ENCODE results near the gene MAP3K1.
"Not testable (repeated sequence)": the region's sequence is repeated elsewhere in the genome, so short reads cannot be mapped to it uniquely, and the experiment has no call there.

MAP3K1 gene

GRCh38 chr5:56815658-56816545 lies 553 bp downstream of the MAP3K1 start:
- DNase-seq (ENCODE audit: low read depth in 3 of 3, low spot score in 1 of 3) = peak in 1 of 3 donors; percentile 34

DNA sequence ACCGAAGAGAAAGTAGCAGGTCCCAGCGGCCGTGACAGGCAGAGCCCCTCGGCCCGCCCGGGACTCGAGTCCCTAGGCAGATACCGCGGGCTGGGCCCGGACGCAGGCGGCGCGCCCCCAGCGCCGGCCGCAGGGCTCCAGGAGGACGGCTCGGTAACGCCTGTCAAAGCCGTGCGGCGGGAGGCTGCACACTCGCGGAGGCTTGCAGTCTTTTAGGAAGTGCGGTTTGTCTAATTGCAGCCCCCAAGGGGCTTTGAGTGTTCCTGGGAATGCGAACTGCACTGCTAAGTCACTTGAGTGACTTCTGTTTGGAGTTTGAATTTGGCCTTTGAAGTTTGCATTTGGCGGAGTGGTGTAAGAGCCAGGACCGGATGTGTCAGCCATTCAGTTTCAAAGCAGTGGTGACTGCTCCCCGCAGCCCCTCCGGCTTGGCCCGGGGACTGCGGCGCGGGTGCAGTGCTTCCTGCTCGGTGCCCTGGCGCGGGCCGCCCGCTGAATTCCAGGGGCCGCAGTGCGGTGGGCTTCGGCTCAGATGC lies 1.3 kb downstream of the MAP3K1 start:
- DNase-seq (ENCODE audit: low read depth in 3 of 3, low spot score in 1 of 3) = peak in 1 of 3 donors; percentile 29

DNA sequence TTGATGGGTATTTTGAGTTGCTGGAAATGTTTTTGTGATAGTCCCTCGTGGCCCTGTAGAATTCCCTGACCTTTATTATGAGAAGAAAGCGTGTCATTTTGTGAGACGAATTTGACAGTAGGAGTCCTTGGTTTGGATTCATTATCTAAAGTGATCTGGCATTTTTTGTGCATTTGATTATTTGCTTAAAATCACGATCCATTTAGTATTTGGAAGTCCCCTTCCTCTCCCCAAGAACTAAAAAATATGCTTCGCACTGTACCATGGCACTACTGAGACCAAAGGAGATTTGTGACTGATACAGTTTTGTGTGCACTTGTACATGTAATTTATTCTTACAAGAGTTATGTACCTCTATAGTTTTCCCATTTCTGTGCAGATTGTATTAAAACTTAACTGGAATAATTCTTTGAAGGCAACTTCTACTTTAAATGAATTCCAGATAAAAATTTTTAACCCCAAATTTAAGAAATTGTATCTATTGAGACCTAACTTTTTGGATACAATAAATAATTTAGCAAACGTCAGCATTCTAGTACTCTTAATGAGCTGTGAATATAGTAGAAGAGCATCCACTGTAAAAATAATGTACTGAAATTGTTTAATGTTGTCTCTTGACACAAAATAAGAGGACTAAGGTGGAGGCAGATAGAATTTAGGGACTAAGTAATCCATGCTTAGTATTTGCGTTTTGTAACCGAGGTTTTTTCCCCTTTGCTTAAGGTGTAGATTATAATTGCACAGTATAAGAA lies 2.1 kb downstream of the MAP3K1 start:
- DNase-seq (ENCODE audit: low read depth in 3 of 3, low spot score in 1 of 3) = no peak

GRCh38 chr5:56818450-56819037 lies 3.2 kb downstream of the MAP3K1 start:
- DNase-seq (ENCODE audit: low read depth in 3 of 3, low spot score in 1 of 3) = no peak

DNA sequence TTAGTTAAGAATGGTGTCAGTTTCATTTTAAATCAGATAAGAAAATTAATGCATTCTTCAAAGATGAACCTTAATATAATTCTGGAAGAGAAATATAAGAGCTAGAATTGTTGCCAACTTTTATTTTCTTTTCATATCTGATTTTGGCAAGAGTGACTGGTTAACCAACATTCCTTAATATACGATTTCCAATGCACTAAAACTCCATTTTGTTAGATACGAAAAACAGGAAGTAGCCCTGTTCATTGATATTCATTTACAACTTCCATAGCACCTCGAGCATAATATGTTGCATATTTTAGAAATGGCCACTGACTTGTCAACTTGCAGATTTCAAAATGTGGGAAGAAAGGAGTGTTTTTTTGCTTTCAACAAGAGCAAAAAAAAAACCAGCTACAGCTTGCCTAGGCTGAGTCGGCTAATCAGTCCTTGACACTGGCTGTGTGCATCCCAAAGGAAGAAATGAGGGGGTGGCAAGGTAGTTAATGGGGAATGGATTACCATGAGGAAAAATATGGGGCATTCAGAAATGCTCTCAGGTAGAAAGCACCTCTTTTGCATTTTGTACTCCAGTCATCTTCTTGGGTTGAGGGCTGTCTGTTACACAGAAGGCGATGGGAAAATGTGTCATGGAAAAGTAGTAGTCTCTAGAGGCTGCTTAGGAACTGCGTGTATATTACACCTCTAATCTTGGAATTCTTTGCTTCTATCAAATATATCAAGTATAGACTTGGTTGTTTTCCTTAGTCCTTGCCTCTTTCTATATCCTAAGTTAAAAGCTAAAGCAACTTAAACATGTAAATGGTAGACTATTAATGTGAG lies 3.9 kb downstream of the MAP3K1 start:
- no peak for DNase-seq (ENCODE audit: low read depth in 3 of 3, low spot score in 1 of 3)

- DNase-seq (ENCODE audit: low read depth in 3 of 3, low spot score in 1 of 3) = not testable (repeated sequence)
Measured at GRCh38 chr5:56821868-56822267, 6.5 kb downstream of the MAP3K1 start.

GRCh38 chr5:56822981-56823380 lies 7.6 kb downstream of the MAP3K1 start:
- DNase-seq (ENCODE audit: low read depth in 3 of 3, low spot score in 1 of 3) = no peak

- DNase-seq (ENCODE audit: low read depth in 3 of 3, low spot score in 1 of 3) = no peak
Measured at GRCh38 chr5:56824019-56824418, 8.7 kb downstream of the MAP3K1 start.

DNA sequence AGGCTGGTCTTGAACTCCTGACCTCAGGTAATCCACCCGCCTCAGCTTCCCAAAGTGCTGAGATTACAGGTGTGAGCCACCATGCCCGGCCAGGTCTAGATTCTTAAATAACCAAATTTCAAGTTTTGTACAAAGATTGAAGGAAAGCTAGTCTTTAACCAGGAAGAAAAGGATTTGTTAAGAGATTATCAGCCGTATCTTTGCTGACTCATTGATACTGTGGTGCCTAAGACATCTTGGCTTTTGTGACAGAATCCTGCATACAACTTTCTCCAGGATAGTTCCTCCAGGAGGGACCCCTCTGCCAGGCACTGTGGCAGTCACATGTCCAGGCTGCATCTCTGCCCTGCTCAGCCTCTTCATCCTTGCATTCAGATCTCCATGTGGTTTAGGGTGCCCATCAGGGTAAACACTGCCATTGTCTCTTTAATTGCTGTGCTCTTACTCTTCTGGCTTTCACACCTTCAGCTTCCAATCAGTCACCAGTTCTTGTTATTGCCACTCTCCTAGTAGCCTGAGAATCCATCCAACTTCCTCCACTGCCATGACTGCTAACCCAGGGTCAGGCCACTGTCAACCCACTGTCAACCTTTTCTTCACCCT lies 10.0 kb downstream of the MAP3K1 start:
- no peak for DNase-seq (ENCODE audit: low read depth in 3 of 3, low spot score in 1 of 3)

DNA sequence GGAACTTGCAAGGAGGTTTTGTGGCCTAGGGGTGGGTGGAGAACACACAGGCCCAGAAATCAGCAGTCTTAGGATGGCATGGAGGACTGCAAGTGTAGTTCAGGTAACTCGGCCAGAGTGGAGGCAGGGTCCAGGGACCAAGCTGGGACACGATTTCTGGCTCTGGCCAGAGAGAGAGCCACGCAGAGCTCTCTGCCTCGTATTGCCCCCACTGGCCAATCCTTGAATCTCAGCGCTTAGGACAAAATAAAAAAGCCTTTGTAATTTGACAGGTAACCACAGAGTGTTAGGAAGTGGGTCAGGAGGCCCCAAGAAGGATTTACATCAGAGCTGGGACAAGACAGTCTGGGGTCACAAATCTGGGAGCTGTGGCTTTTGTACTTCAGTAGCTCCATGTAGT lies 11.7 kb downstream of the MAP3K1 start:
- DNase-seq (ENCODE audit: low read depth in 3 of 3, low spot score in 1 of 3) = no peak

DNA sequence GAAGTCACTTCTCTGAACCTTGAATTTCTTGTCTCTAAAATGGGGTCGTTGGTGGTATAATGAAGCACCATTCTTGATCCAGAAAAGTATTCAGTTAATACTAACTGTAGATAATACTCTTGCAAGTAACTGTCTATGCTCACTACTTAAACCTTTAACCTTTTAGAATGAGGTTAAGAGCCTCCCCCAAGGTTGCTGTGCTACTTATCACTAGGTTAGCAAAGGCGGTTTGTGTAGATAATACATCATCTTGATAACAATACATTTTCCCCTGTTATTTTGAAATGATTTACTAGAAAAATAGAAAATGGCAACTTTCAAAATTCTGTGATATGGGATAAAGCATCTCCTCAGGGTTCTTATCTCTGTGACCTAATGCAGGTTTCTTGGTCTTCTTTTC lies 12.6 kb downstream of the MAP3K1 start:
- DNase-seq (ENCODE audit: low read depth in 3 of 3, low spot score in 1 of 3) = no peak

- peak in 1 of 3 donors; percentile 24 for DNase-seq (ENCODE audit: low read depth in 3 of 3, low spot score in 1 of 3)
Measured at GRCh38 chr5:56829137-56829908, 14.0 kb downstream of the MAP3K1 start.

GRCh38 chr5:56831773-56832172 lies 16.4 kb downstream of the MAP3K1 start:
- DNase-seq (ENCODE audit: low read depth in 3 of 3, low spot score in 1 of 3) = no peak

GRCh38 chr5:56833325-56833724 lies 18.0 kb downstream of the MAP3K1 start:
- DNase-seq (ENCODE audit: low read depth in 3 of 3, low spot score in 1 of 3) = no peak

DNA sequence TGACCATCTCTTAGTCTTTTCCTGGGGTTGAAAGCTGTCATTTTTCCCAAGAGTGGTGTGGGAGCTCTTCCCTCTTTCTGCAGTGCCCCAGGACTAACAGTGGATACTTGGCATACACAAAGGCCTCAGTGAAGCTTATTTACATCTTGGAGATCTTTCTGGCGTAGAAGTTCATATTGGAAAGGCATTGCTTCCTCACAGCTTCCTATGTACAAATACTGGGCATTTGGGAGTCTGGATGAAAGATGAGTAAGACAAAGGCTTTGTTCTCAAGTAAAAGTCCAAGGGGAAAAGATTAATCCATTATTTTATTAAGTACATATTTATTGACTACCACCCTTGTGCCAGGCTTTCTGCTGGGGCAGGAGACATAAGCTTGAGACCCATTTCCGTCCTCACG lies 22.0 kb downstream of the MAP3K1 start:
- DNase-seq (ENCODE audit: low read depth in 3 of 3, low spot score in 1 of 3) = no peak

GRCh38 chr5:56837956-56838355 lies 22.6 kb downstream of the MAP3K1 start:
- DNase-seq (ENCODE audit: low read depth in 3 of 3, low spot score in 1 of 3) = no peak

GRCh38 chr5:56838409-56839039 lies 23.2 kb downstream of the MAP3K1 start:
- no peak for DNase-seq (ENCODE audit: low read depth in 3 of 3, low spot score in 1 of 3)

GRCh38 chr5:56839062-56839461 lies 23.7 kb downstream of the MAP3K1 start:
- no peak for DNase-seq (ENCODE audit: low read depth in 3 of 3, low spot score in 1 of 3)

- DNase-seq (ENCODE audit: low read depth in 3 of 3, low spot score in 1 of 3) = no peak
Measured at GRCh38 chr5:56840597-56840996, 25.2 kb downstream of the MAP3K1 start.
